Pancreas (tissue), 10 donors: Measurements from ENCODE around the gene PDE6B. TPM values are rescaled to one million over a fixed set of nuclear protein-coding genes. Genes with fewer than 3 reads are reported as not detected.
A peak's percentile ranks its signal among the peaks of the same experiment; 100 is the strongest.

ENCODE experiments used
- ATAC-seq, 4 donors: fragments of 200-7000 bp; cut with Tn5 transposase; one replicate each; pipeline versions ENCODE4 v1.8.0 to v1.9.1; 2020; ENCODE audit warnings: mild to moderate bottlenecking in 4 of 4, moderate library complexity in 4 of 4
- DNase-seq, 6 donors: peaks; one replicate each; pipeline ENCODE4 v3.0.0-alpha.2; 2020
- FAIRE-seq: peaks from 2 replicates; lab custom pipeline; 2012; peaks lifted over from hg19 to GRCh38; lab: Jason Lieb, UNC
- H3K27ac ChIP-seq, 4 donors: fragments of 200-600 bp; sonication (generic); 1 replicate in 3 of 4; 2 replicates in 1 of 4; pipeline versions ENCODE4 v1.5.0 to v1.8.0; 2020
- H3K27me3 ChIP-seq, 4 donors: fragments of 200-600 bp; one replicate each; pipeline ENCODE4 v1.8.0; 2021
- H3K36me3 ChIP-seq, 3 donors: fragments of 200-600 bp; sonication (generic) in 1 of 3; one replicate each; pipeline versions ENCODE4 v1.5.0 to v1.8.0; 2020 to 2021
- H3K4me1 ChIP-seq, 3 donors: fragments of 200-600 bp; one replicate each; pipeline ENCODE4 v1.8.0; 2021
- H3K4me3 ChIP-seq, 4 donors: fragments of 200-600 bp; sonication (generic) in 2 of 4; one replicate each; pipeline versions ENCODE4 v1.5.0 to v1.8.0; 2020 to 2021
- H3K9me3 ChIP-seq, 4 donors: fragments of 200-600 bp; one replicate each; pipeline ENCODE4 v1.8.0; 2021
- CTCF ChIP-seq, 4 donors: fragments of 200-600 bp; sonication (generic) in 3 of 4; IDR thresholded peaks; one replicate each; pipeline versions ENCODE4 v1.5.0 to v1.8.0; 2021; ENCODE audit warnings: antibody characterized with exemption in 4 of 4
- WGBS, 2 donors: extraction: QIAGEN DNeasy Blood & Tissue Kit; methylation state at CpG; one replicate each; pipeline ENCODE4 v1.1.7; 2013; 5-methylcytosine and 5-hydroxymethylcytosine counted together
- intact Hi-C, 3 donors: fragments of 100-400 bp; cut with DNase I; formaldehyde crosslinking; loops; one replicate each; pipeline versions ENCODE4 v1.11.1 to v1.14.2; 2022
- polyA plus RNA-seq, 2 donors: library from polyadenylated mRNA; stranded (reverse); fragments of 200-250 nt; gene quantifications; one replicate each; pipeline ENCODE4 v1.2.3, GENCODE V29; 2013
- total RNA-seq, 6 donors: library from RNA; stranded (reverse); fragmentation: NEBNext Ultra II Directional in 4 of 6; extraction: Animal tissue kit (Norgen Biotek cat#: 25700) in 4 of 6; gene quantifications; one replicate each; pipeline versions ENCODE4 v1.2.1 to v1.2.4, GENCODE V29; 2021 to 2023
- donor health status: healthy with polysubstance abuse.
- donor health status: DM: no; HTN: no; CAD: no; lungs with moderate emphysema.
- donor health status: DM: no; HTN: no; CAD: no.
- donor health status: control.
- donor health status: control.
- donor health status: Bipolar disorder and iron deficiency.
- donor health status: DM: yes; HTN: yes; CAD: no.
- donor health status: DM: no; HTN: no; CAD: no.
- donor health status: DM: no; HTN: no; CAD: no.
- donor health status: DM: yes; HTN: yes; CAD: no.

The PDE6B gene
- total and polyA plus RNA-seq, 8 donors: 0.99 to 6.6 (median 2.9) TPM

DNA sequence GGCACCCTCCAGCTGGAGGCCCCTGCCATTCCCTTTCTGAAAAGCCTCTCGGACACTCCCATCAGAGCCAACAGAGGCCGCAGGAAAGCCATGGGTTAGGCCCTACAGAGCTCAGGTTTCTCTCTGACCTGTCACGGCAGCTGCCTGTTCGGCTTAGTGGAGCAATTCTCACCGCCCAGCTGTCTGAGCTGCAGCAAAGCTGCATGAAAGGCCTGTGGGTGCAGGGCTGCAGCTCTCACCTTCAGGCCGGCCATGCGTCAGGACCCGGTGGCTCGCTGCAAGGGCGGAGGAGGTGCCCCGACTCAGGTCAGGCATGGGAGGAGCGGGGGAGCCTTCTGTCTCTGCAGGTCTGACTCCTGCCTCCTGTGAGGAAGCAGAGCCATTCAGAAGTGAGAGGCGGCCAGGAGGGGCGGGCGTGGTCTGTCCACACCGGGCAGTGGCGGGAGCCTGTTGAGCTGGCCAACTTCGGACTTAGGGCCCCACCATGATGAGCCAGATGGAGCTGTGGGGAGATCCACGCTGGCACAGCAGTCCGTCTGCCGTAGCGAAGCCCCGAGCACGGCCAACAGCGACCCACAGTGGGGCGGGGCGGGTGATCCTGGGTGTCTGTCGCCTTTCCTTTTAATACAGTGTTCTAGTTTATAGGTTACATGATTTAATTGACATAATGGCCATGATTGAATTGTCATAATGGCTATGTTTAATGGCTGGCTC, 23.4 kb downstream of the PDE6B start:
- H3K27ac ChIP-seq: no peak overlapping the region
- no peaks in the 10 kb centered on the region for H3K27me3 ChIP-seq
- no peak overlapping the region for H3K4me3 ChIP-seq
- intact Hi-C loops: no loop called here
- FAIRE-seq (no peak), DNase-seq (peak in 1 of 6 donors; percentile 17), ATAC-seq (no peak)
- H3K36me3 ChIP-seq: no peaks in the 10 kb centered on the region
- TF ChIP-seq CTCF (IDR thresholded peaks at IDR 0.05): no peak
- no peaks in the 10 kb centered on the region for H3K4me1 ChIP-seq
- 74 to 81% methylated on average over 28 of the region's 28 CpGs for WGBS, 2 donors
- H3K9me3 ChIP-seq: no peaks in the 10 kb centered on the region

GRCh38 chr4:649293-649625, 23.9 kb downstream of the PDE6B start:
- Histone ChIP-seq H3K9me3 (no peaks in the 10 kb centered on the region), H3K36me3 (no peaks in the 10 kb centered on the region), H3K27me3 (no peaks in the 10 kb centered on the region), H3K27ac (no peak overlapping the region), H3K4me3 (no peak overlapping the region), H3K4me1 (no peaks in the 10 kb centered on the region)
- no peak for TF ChIP-seq CTCF (IDR thresholded peaks at IDR 0.05)
- WGBS, 2 donors: 85 to 90% methylated on average over 7 of the region's 7 CpGs
- intact Hi-C loops: no loop called here
- DNase-seq: no peak
- no peak for FAIRE-seq
- ATAC-seq: no peak

- no peak overlapping the region for H3K4me3 ChIP-seq
- ATAC-seq (no peak), FAIRE-seq (no peak), DNase-seq (peak in 1 of 6 donors; percentile 11)
- intact Hi-C loops: no loop called here
- no peaks in the 10 kb centered on the region for H3K36me3 ChIP-seq
- no peaks in the 10 kb centered on the region for H3K9me3 ChIP-seq
- no peak for TF ChIP-seq CTCF (IDR thresholded peaks at IDR 0.05)
- H3K4me1 ChIP-seq: no peaks in the 10 kb centered on the region
- WGBS, 2 donors: 78 to 88% methylated on average over 12 to 13 of the region's 13 CpGs
- H3K27me3 ChIP-seq: no peaks in the 10 kb centered on the region
- no peak overlapping the region for H3K27ac ChIP-seq
Observed at GRCh38 chr4:649751-650310, 24.5 kb downstream of the PDE6B start.

DNA sequence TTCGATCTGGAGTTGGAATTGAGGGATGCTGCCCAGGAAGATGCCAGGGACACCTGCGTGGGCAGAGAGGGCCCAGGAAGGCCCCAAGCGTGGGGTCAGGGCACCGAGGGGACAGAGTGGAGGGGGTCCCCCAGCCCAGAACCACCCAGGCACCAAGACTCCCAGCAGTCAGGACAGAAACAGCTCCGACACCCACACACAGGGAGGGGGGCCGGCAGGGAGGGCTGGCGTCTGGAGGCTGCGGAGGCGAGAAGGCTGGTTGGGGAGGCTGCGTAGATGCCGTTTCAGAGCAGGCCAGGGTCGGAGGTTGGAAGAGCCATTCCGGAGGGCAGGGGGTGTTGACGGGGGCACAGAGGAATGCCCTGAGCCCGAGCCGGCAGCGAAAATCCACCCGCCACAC, 25.1 kb downstream of the PDE6B start:
- TF ChIP-seq CTCF (IDR thresholded peaks at IDR 0.05): no peak

More for the DNA sequence above, 25.1 kb downstream of the PDE6B start:
- Histone ChIP-seq H3K36me3 (no peaks in the 10 kb centered on the region), H3K27me3 (no peaks in the 10 kb centered on the region), H3K4me3 (no peak overlapping the region), H3K9me3 (no peaks in the 10 kb centered on the region), H3K4me1 (no peaks in the 10 kb centered on the region), H3K27ac (no peak overlapping the region)
- 76 to 82% methylated on average over 18 of the region's 18 CpGs for WGBS, 2 donors
- intact Hi-C loops: no loop called here
- ATAC-seq: no peak
- FAIRE-seq: no peak
- peak in 1 of 6 donors; percentile 7 for DNase-seq
